NCI-H748 treated with DMSO at 0.1 percent for 48 hours (cell line): ENCODE results near the gene ADORA1.

Experiments
- DNase-seq: peaks from one replicate; lab custom pipeline; 2025; lab: John Stamatoyannopoulos, UW

Gene ADORA1

GRCh38 chr1:203186446-203187303 lies 59.1 kb downstream of the ADORA1 start, which contains the start of gene CHI3L1:
Gene CHI3L1 (minus strand): TSS chr1:203186704. CDS start chr1:203186623, 81 bp downstream.
- no peak for DNase-seq

DNA sequence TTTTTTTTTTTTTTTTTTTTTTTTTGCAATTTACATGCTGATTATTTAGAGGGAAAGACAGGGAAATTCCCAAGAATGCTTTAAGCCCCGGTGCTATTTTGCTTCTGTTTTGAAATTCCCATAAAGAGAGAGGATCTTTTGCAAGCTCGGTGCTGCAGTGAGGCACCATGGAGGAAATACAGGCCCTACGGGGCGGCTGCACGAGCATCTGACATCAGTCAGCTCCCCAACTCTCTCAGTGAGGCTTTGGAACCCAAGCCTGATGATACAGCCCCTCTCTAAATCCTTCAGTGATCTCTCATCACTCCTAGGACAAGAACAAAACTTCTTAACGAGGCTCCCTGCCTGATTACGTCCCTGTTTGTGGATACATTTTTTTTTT lies 59.8 kb downstream of the ADORA1 start:
- no peak for DNase-seq

DNA sequence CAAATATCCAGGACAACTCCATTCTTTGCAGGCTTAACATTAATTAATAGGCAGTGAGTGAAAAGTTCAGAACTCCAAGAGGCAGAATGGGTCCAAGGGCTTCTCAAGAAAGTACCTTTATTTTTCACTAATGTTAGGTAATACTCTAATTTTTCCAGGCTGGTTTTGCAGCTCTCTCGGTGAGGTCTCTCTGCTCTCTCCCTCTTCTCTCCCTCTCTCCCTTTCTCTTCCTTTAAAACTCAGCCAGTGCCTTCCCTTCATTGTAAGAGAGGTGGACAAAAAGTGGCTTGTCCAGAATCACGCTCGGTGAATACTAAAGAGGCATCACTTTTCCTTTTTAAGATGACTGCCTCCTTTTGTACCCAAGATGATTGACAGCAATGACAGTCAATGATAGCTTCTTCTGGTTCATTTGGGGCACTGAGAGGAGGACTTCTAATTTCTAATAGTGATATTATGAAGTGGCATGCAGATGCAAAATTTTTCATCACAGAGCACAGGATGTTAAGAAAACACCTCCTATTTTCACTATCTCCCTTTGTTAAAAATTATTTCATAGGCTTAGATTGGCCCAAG lies 60.3 kb downstream of the ADORA1 start:
- no peak for DNase-seq

DNA sequence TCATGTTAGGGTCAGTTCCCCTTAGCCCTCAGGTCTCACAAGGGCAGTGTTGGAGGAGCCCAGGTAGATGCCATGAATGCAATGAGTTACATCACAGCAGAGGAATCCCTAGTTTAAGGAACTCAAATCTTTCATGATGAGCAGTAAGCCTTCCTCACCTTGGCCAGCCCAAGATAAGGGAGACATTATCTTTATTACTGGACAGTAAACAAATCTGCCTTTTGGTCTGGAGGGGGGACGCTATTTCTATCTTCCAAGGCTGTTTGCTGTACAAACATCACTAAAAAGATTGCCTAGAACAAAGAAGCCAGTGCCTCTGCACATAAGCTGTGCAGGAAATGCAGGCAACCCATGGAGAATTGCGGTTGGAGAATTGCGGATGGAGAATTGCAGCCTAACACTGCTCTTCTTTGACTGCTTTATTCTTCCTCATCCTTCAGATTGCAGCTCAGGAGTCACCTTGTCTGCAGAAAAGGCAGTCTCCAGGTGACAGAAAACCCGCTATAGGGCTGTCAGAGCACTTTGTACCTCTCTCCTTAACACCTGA lies 61.2 kb downstream of the ADORA1 start:
- no peak for DNase-seq

DNA sequence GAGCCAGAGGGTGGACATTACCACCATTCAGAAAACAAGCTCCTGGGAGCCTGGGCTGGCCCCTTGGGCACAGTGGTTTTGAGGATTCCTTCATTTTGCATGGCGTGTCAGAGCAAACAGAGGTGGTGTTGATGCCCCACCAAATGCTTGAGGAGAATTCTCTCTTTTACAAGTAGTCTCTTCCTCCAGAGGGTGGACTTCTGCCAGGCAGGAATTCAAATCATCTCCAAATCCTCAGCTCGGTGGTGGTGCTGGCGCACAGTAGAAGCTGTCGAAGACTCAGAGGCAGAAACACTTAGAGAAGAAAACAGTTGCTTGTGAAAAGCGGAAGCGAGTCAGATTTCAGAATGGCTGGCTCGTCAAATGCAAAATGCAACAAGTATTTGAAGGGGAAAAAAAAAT lies 62.4 kb downstream of the ADORA1 start:
- DNase-seq = no peak

DNA sequence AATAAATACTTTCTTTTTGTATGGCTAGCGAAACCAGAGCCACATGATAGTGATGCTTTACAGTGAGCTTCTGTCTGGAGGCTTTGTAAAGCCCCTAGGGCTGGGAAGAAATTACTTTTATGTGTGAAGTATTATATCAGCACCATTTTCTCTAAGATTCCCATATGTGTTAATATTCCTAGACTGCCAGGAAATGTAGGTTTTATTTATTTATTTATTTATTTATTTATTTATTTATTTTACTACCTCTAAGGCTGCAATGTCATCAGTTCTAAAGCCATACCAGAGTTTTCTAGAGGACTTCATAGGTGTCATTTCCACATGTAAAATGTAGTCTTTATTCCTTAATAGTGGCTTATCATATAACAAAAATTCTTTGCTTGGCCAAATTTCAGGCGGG lies 63.4 kb downstream of the ADORA1 start:
- DNase-seq = no peak

- DNase-seq = no peak
Observed at GRCh38 chr1:203196371-203196770, 68.8 kb downstream of the ADORA1 start.

DNA sequence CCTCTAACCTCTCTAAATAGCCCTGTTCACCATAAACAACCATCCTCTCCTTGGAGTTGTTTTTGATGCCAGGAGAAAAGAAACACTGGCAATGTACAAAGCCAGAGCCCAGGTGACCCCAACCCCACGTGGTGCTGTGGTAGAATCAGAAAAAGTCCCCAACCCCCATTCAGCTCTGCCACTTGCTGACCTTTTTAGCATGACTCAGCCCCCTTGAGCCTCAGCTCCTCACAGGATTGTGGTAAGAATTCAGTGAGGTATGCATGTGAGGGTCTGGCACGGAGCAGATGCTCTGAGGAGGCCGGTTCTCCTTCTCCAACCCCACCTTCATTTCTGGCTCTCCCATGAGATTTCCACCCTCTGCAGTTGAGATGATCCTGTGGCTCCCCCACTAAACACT lies 70.1 kb downstream of the ADORA1 start:
- no peak for DNase-seq

- no peak for DNase-seq
Observed at GRCh38 chr1:203199002-203199401, 71.5 kb downstream of the ADORA1 start.

DNA sequence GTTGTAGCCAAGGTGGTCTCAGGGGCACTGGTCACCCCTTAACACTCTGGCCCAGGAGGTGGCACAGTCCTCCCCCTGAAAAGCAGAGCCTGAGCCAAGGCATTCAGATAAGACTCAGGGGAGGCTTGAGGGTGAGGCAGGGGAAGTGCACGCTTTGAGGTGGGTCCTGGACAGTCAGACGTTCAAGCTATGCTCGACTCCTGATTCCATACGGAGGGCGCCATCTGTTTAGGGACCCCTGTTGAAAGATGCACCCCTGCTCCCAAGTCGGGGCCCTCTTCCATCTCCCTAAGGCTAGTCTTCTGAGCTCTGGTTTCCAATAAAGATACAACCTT lies 71.9 kb downstream of the ADORA1 start:
- DNase-seq = no peak

GRCh38 chr1:203199816-203200571 lies 72.5 kb downstream of the ADORA1 start:
- no peak for DNase-seq

GRCh38 chr1:203200916-203201315 lies 73.4 kb downstream of the ADORA1 start:
- DNase-seq = no peak

DNA sequence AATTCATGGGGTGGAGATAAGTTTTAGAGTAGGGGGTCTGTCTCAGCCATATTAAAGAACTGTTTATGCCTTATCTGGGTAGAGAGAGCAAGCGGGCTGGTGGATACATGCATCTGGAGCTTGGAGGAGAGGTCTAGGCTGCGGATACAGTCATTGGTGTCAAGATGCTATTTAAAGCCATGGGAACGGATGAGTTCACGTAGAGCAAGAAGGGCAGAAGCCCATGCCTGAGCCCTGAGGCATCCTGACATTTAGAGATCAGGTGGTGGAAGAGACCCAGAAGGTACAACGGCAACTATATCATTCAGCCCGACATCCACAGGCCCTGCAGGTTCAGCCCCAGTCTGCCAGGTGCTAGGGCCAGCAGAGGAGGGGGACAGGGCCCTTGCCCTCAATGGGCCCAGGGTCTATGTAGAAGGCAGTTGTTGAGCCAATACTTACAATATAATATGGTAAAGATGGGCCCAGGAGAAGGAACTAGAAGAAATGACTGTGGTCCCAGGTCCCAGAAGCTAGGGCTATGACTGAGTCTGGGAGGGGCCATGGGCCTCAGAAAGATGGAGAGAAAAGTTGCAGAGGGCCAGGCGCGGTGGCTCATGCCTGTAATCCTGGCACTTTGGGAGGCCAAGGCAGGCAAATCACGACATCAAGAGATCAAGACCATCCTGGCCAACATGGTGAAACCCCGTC lies 74.1 kb downstream of the ADORA1 start:
- DNase-seq = no peak

GRCh38 chr1:203202431-203203245 lies 75.1 kb downstream of the ADORA1 start:
- no peak for DNase-seq

- no peak for DNase-seq
Observed at GRCh38 chr1:203204756-203205155, 77.2 kb downstream of the ADORA1 start.

DNA sequence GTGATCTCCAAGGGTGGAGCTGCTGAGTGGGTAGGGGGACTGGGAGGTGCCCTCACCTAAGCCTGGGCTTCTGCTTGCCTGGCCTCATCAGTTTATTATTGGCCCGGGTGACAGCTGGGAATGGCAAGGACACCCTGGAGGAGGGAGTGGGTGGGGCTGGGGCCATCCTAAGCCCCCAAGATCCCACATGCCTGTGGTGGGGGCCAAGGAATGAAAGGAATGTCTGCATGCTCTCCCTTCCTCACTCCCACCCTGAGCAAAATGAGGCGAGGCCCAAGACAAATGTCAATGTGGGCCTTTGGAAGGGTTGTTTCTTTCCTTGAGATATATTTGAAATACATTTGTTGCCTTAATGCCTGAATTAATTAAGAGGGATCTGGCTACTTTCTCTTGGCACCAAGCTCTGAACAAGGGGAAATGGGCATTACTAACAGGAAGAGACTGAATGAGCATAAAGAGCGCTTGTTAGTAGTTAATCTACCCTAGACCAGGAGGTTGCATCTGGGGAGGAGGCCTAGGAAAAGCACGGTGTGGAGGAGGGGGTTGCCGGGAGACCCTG lies 78.7 kb downstream of the ADORA1 start:
- no peak for DNase-seq

DNA sequence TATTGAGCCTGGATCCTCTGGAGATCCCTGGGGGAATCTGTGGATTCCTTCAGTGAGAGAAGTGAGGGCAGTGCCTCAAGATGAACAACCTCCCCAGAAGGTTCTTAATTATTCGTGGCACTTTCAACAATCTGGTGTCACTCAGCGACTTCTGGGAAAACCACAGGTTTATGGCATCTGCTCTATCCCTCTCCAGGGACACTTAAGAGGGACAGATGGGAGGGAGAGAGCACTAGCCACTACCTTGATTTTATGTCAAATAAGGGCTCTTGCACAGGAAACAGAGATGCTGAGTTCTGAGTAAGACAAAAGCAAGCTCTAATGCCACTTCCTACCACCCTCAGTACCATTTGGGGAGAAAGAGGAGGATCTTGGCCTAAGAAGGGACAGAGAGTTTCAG lies 80.2 kb downstream of the ADORA1 start:
- no peak for DNase-seq

- DNase-seq = no peak
Observed at GRCh38 chr1:203208181-203208580, 80.7 kb downstream of the ADORA1 start.

DNA sequence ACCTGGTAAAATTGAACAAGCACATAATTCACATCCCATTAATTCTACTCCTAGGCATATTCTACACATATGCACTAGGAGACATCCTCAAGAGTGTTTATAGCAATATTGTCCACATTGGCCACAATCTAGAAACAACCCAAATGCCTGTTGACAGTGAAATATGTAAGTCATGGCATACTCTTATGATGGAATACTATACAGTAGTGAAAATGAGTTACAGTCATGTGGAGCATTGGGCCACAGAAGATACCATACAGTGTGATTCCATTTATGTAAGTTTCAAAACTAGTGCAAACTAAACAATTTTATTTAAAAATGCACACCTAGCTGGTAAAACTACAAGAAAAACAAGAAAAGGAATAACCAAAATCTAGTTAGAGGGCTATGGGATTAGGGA lies 82.8 kb downstream of the ADORA1 start:
- no peak for DNase-seq

DNA sequence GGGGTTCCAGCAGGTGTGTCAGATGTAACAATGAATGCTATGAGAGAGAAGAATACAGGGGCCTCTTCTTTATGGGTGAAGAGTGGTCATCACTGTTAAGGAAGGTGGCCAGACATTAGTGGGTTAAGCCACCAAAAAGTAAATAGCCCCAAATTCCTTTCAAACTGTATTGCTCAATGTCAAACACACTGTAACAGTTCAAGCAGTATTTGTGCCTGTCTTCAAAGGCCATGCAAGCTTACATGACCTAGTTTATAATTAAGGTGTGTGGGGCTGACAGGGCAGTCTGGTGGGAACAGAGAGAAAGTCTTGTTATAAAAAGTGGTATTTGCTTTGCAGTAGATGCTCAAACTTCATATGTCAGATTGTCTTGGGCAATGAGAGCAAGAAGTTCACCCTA lies 83.5 kb downstream of the ADORA1 start:
- DNase-seq = no peak

DNA sequence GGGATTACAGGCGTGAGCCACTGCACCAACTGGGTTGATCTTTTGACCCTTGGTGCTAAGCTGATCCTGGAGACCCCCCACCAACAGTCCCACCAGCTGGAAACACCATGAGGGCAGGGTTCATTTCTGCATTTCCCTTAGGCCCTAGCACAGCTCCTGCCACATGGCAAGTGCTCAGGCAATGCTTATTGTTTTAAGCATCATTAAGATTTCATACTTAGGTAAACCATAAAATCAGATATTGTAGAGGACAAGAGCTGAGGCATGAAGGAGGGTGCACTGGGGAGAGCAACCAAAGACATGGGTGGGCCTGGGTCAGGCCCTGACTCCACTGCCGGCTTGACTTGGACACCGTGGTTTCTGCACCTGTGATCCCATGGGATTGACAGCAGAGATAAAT lies 84.3 kb downstream of the ADORA1 start:
- DNase-seq = no peak
